GM12875 (cell line): Measurements from ENCODE around the gene CACNA1I.

Experiments used
- H3K4me3 ChIP-seq: one replicate; pipeline ENCODE4 v1.5.1; 2011; ENCODE audit warnings: low read depth, low read length, control low read depth
- TF ChIP-seq, protein P1 (sequence below): IDR thresholded peaks from 2 replicates; pipeline ENCODE4 v1.5.1; 2011; ENCODE audit warnings: low read depth, mild to moderate bottlenecking, control low read depth, inconsistent platforms, low read length, moderate library complexity, borderline replicate concordance; ENCODE audit not compliant: insufficient read depth

CACNA1I gene

GRCh38 chr22:39655831-39656230 lies 85.3 kb downstream of the CACNA1I start:
- no peak overlapping the region for H3K4me3 ChIP-seq
- TF ChIP-seq, protein P1, sequence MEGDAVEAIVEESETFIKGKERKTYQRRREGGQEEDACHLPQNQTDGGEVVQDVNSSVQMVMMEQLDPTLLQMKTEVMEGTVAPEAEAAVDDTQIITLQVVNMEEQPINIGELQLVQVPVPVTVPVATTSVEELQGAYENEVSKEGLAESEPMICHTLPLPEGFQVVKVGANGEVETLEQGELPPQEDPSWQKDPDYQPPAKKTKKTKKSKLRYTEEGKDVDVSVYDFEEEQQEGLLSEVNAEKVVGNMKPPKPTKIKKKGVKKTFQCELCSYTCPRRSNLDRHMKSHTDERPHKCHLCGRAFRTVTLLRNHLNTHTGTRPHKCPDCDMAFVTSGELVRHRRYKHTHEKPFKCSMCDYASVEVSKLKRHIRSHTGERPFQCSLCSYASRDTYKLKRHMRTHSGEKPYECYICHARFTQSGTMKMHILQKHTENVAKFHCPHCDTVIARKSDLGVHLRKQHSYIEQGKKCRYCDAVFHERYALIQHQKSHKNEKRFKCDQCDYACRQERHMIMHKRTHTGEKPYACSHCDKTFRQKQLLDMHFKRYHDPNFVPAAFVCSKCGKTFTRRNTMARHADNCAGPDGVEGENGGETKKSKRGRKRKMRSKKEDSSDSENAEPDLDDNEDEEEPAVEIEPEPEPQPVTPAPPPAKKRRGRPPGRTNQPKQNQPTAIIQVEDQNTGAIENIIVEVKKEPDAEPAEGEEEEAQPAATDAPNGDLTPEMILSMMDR = no peak

- H3K4me3 ChIP-seq = no peak overlapping the region
- TF ChIP-seq, protein P1 = no peak
Observed at GRCh38 chr22:39656495-39657490, 86.2 kb downstream of the CACNA1I start.

GRCh38 chr22:39658367-39658766 lies 87.8 kb downstream of the CACNA1I start:
- H3K4me3 ChIP-seq = no peak overlapping the region
- TF ChIP-seq, protein P1 = no peak

- no peak overlapping the region for H3K4me3 ChIP-seq
- TF ChIP-seq, protein P1 = no peak
Observed at GRCh38 chr22:39658806-39659463, 88.4 kb downstream of the CACNA1I start.

DNA sequence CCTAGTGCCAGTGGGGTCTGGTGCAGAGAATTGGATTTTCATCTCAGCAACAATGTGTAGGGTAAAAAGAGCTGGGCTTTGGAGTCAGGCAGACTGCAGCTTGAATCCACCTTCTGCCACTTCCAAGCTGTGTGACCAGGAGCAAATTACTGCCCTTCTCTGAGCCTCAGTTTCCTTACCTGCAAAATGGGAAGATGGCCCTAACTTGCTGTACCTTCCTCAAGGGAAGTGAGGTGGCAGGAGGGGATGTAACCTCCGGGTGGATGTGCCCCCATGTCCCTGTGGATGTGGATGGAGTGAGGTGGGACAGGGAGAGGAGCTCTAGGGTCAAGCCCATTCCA lies 90.9 kb downstream of the CACNA1I start:
- TF ChIP-seq, protein P1 = no peak
- no peak overlapping the region for H3K4me3 ChIP-seq

DNA sequence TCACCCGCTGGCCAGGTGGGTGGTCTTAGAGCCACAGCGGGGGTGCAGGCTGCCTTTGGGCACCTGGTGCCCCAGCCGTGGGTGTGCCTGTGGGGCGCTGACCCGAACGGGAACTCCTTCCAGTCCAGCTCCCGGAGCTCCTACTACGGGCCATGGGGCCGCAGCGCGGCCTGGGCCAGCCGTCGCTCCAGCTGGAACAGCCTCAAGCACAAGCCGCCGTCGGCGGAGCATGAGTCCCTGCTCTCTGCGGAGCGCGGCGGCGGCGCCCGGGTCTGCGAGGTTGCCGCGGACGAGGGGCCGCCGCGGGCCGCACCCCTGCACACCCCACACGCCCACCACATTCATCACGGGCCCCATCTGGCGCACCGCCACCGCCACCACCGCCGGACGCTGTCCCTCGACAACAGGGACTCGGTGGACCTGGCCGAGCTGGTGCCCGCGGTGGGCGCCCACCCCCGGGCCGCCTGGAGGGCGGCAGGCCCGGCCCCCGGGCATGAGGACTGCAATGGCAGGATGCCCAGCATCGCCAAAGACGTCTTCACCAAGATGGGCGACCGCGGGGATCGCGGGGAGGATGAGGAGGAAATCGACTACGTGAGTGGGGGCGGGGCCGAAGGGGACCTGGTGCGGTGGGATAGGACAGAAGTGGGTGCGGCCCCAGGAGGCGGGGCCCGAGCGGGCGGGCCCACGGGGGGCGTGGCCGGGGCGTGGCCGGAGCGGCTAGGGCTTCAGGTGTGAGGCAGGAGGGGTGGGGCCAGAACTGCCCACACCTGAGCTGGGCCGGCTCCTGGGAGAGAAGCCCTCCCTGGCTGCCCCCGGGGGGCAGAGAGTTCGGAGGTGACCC lies 91.5 kb downstream of the CACNA1I start:
- TF ChIP-seq, protein P1 = no peak
- no peak overlapping the region for H3K4me3 ChIP-seq
